Natural killer cell (primary cell): Measurements from ENCODE around the gene MAPK11. TPM values are rescaled to one million over a fixed set of nuclear protein-coding genes. Genes with fewer than 3 reads are reported as not detected.

Experiments used
- ATAC-seq, 3 donors: fragments of 150-1000 bp in 2 of 3; fragments of 200-7000 bp in 1 of 3; cut with Tn5 transposase; 1 replicate in 1 of 3; 2 replicates in 2 of 3; pipeline ENCODE4 v1.10.0; 2021; ENCODE audit warnings: mild to moderate bottlenecking in 2 of 3, moderate library complexity in 2 of 3
- DNase-seq, 2 donors: peaks; one replicate each; pipeline versions ENCODE4 v3.0.0 to v3.0.0-alpha.2; 2013 to 2021; ENCODE audit warnings: mixed read lengths in 1 of 2
- H3K27ac ChIP-seq: one replicate; pipeline ENCODE4 v1.5.1; 2013; ENCODE audit warnings: mild to moderate bottlenecking, low read length
- H3K27me3 ChIP-seq: one replicate; pipeline ENCODE4 v1.6.1; 2013; ENCODE audit warnings: low read length; ENCODE audit not compliant: control insufficient read depth, insufficient read depth
- H3K36me3 ChIP-seq: one replicate; pipeline ENCODE4 v1.6.1; 2013; ENCODE audit warnings: low read length; ENCODE audit not compliant: control insufficient read depth, insufficient read depth
- H3K4me1 ChIP-seq: one replicate; pipeline ENCODE4 v1.6.1; 2013; ENCODE audit warnings: low read length; ENCODE audit not compliant: control insufficient read depth, insufficient read depth
- H3K4me3 ChIP-seq: one replicate; pipeline ENCODE4 v1.5.1; 2013; ENCODE audit warnings: low read length
- H3K9me3 ChIP-seq: one replicate; pipeline ENCODE4 v1.6.1; 2013; ENCODE audit warnings: low read length; ENCODE audit not compliant: control insufficient read depth, insufficient read depth
- H3K27ac Mint-ChIP-seq, 2 donors: one replicate each; pipeline ENCODE4 v1.8.0; 2022; ENCODE audit warnings: mild to moderate bottlenecking in 2 of 2, mixed read lengths in 2 of 2, moderate library complexity in 1 of 2
- H3K27me3 Mint-ChIP-seq, 2 donors: one replicate each; pipeline ENCODE4 v1.8.0; 2022; ENCODE audit warnings: low read depth in 2 of 2, mixed read lengths in 2 of 2
- H3K36me3 Mint-ChIP-seq: one replicate; pipeline ENCODE4 v1.8.0; 2022; ENCODE audit warnings: mixed read lengths
- H3K4me1 Mint-ChIP-seq, 2 donors: one replicate each; pipeline ENCODE4 v1.8.0; 2022; ENCODE audit warnings: mixed read lengths in 2 of 2
- H3K4me3 Mint-ChIP-seq: one replicate; pipeline ENCODE4 v1.8.0; 2022; ENCODE audit warnings: mild to moderate bottlenecking, moderate library complexity, mixed read lengths
- H3K9me3 Mint-ChIP-seq, 2 donors: one replicate each; pipeline ENCODE4 v1.8.0; 2022; ENCODE audit warnings: mixed read lengths in 2 of 2
- CTCF ChIP-seq: fragments of 200-600 bp; IDR thresholded peaks from one replicate; pipeline ENCODE4 v1.8.0; 2022; ENCODE audit warnings: antibody characterized with exemption
- WGBS: methylation state at CpG from one replicate; pipeline ENCODE4 v1.1.7; 2013; ENCODE audit warnings: missing lambda C conversion rate; ENCODE audit not compliant: insufficient coverage; 5-methylcytosine and 5-hydroxymethylcytosine counted together
- intact Hi-C: fragments of 100-400 bp; cut with micrococcal nuclease; formaldehyde crosslinking; loops from one replicate; pipeline ENCODE4 v1.14.2; 2022
- total RNA-seq, 4 donors: library from RNA; stranded (reverse); fragments of 120-200 nt in 1 of 4; gene quantifications; one replicate each; pipeline versions ENCODE4 v1.2.3 to v1.2.4, GENCODE V29; 2013 to 2022

Gene MAPK11
- total RNA-seq, 3 donors from 2014 or later (not counting 1 experiment from before 2014, with no cell fraction given) = 2.2 to 3.1 (median 2.2) TPM

- H3K4me1 ChIP-seq = peaks cover 51% of the 10 kb centered on the region
- H3K4me3 Mint-ChIP-seq = no peak overlapping the region
- no peak for TF ChIP-seq CTCF
These were observed 30.6 kb upstream of the MAPK11 start for GRCh38 chr22:50300620-50301257.

GRCh38 chr22:50299785-50300619, 29.8 kb upstream of the MAPK11 start:
- Mint-ChIP-seq H3K27me3 (peaks cover 0 to 17% of the 10 kb centered on the region in 2 donors), H3K36me3 (no peaks in the 10 kb centered on the region), H3K4me1 (peaks cover 0 to 5% of the 10 kb centered on the region in 2 donors), H3K4me3 (no peak overlapping the region), H3K27ac (no peak overlapping the region), H3K9me3 (no peaks in the 10 kb centered on the region)
- DNase-seq (no peak), ATAC-seq (no peak)
- no peaks in the 10 kb centered on the region for H3K36me3 ChIP-seq
- TF ChIP-seq CTCF = no peak
- 54% methylated on average over 93 of the region's 93 CpGs for WGBS
- H3K4me3 ChIP-seq = no peak overlapping the region
- no peaks in the 10 kb centered on the region for H3K27me3 ChIP-seq
- intact Hi-C loops = no loop called here
- H3K27ac ChIP-seq = no peak overlapping the region
- peaks cover 44% of the 10 kb centered on the region for H3K4me1 ChIP-seq
- H3K9me3 ChIP-seq = no peaks in the 10 kb centered on the region

More at GRCh38 chr22:50300620-50301257, 30.6 kb upstream of the MAPK11 start:
- no peaks in the 10 kb centered on the region for H3K36me3 ChIP-seq
- no peak overlapping the region for H3K27ac Mint-ChIP-seq
- ATAC-seq = no peak
- intact Hi-C loops = no loop called here
- no peak for DNase-seq
- no peak overlapping the region for H3K27ac ChIP-seq
- peaks cover 6% of the 10 kb centered on the region for H3K27me3 ChIP-seq
- peaks cover 0 to 5% of the 10 kb centered on the region in 2 donors for H3K4me1 Mint-ChIP-seq
- no peaks in the 10 kb centered on the region for H3K9me3 ChIP-seq
- H3K27me3 Mint-ChIP-seq = peaks cover 0 to 22% of the 10 kb centered on the region in 2 donors
- no peak overlapping the region for H3K4me3 ChIP-seq
- H3K36me3 Mint-ChIP-seq = no peaks in the 10 kb centered on the region
- 88% methylated on average over 14 of the region's 14 CpGs for WGBS
- no peaks in the 10 kb centered on the region for H3K9me3 Mint-ChIP-seq

GRCh38 chr22:50298937-50299784, 29.0 kb upstream of the MAPK11 start:
- Histone ChIP-seq H3K4me3 (no peak overlapping the region), H3K4me1 (peaks cover 38% of the 10 kb centered on the region), H3K27ac (no peak overlapping the region), H3K27me3 (no peaks in the 10 kb centered on the region), H3K9me3 (no peaks in the 10 kb centered on the region), H3K36me3 (no peaks in the 10 kb centered on the region)
- peak in 1 of 3 donors; percentile 35 for ATAC-seq
- no peaks in the 10 kb centered on the region for H3K36me3 Mint-ChIP-seq
- no peak for TF ChIP-seq CTCF
- intact Hi-C loops = no loop called here
- peaks cover 0 to 10% of the 10 kb centered on the region in 2 donors for H3K27me3 Mint-ChIP-seq
- peaks cover 0 to 1% of the 10 kb centered on the region in 2 donors for H3K4me1 Mint-ChIP-seq
- no peak overlapping the region for H3K27ac Mint-ChIP-seq
- H3K4me3 Mint-ChIP-seq = peak overlapping the region; percentile 28
- WGBS = 47% methylated on average over 55 of the region's 59 CpGs
- no peak for DNase-seq
- no peaks in the 10 kb centered on the region for H3K9me3 Mint-ChIP-seq
